ENCODE measurements around the gene FAM217A.
"Not testable (repeated sequence)": the region's sequence is repeated elsewhere in the genome, so short reads cannot be mapped to it uniquely, and the experiment has no call there.

Gene FAM217A

DNA sequence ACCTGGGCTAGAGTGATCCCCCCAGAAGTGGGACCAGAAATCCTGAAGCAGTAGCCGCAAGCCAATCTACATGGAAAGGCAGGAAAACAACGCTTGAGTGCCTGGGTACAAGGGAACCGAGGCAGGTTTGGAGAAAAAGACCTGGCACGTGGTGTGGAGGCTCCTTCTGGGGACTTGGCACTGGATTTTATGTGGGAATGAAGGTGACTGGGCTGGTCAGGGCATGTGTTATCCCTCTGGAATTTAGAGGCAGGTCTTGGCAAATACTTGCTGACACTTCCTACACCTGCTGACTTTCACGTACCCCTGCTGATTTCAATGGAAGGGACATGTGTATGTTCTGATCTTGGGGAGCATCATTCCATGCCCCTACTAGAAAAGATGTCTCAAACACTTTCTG lies 25.0 kb upstream of the FAM217A start:
- no peak for DNase-seq (ENCODE audit: low read depth in 2 of 2)
- TF ChIP-seq, protein P1, sequence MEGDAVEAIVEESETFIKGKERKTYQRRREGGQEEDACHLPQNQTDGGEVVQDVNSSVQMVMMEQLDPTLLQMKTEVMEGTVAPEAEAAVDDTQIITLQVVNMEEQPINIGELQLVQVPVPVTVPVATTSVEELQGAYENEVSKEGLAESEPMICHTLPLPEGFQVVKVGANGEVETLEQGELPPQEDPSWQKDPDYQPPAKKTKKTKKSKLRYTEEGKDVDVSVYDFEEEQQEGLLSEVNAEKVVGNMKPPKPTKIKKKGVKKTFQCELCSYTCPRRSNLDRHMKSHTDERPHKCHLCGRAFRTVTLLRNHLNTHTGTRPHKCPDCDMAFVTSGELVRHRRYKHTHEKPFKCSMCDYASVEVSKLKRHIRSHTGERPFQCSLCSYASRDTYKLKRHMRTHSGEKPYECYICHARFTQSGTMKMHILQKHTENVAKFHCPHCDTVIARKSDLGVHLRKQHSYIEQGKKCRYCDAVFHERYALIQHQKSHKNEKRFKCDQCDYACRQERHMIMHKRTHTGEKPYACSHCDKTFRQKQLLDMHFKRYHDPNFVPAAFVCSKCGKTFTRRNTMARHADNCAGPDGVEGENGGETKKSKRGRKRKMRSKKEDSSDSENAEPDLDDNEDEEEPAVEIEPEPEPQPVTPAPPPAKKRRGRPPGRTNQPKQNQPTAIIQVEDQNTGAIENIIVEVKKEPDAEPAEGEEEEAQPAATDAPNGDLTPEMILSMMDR (IDR thresholded peaks at IDR 0.05; ENCODE audit: low read depth, low read length), result no peak
- H3K4me3 ChIP-seq (replicated peaks in 1 of 2; ENCODE audit: low read depth in 2 of 2, low read length in 2 of 2), result no peak overlapping the region

DNA sequence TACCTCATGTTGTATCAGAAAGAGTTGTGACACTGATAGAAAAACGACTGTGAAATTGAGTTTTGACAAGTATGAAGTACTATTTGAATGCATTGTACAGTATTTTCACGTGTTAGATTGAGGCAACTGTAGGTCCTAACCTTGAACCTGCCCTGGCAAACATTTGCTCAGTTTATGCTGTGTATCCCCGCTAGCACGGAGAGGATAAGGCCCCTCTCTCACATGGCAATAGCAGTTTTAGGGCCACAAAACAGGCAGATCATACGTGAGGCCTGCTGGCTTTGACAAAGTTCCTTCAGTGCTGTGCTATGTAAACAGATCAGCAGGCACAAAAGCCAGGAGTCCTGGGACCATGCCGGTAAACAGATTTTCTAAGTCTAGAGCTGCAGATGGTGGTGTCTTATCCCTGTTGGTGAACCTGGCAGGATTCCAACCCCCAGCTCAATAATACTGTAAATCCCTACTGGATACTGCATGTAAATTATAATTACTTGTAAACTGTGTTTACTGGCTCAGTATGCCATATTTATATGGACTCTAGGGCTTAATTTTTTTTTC lies 23.8 kb upstream of the FAM217A start:
- H3K4me3 ChIP-seq (replicated peaks in 1 of 2; ENCODE audit: low read depth in 2 of 2, low read length in 2 of 2), result no peak overlapping the region
- TF ChIP-seq, protein P1 (IDR thresholded peaks at IDR 0.05; ENCODE audit: low read depth, low read length), result no peak
- no peak for DNase-seq (ENCODE audit: low read depth in 2 of 2)

DNA sequence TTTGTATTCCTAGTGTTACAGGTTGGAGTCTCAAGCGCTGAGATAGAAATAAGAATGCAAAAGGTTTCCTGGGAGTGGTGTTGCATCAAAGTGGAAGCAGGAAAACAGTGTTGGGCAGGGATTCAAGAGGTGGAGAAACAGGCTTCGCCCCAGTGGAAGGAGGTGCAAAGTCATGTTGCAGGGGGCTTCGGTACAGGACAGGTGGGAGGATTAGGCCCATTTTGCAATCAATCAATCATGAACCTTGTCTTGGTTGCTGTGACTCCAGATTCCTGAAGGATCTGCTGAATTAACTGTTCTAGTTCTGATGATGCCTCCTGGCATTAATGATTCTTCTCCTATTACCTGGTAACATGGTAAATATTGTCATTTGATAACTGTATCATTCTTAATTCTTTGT lies 22.4 kb upstream of the FAM217A start:
- no peak for DNase-seq (ENCODE audit: low read depth in 2 of 2)
- no peak overlapping the region for H3K4me3 ChIP-seq (replicated peaks in 1 of 2; ENCODE audit: low read depth in 2 of 2, low read length in 2 of 2)
- TF ChIP-seq, protein P1 (IDR thresholded peaks at IDR 0.05; ENCODE audit: low read depth, low read length), result no peak

DNA sequence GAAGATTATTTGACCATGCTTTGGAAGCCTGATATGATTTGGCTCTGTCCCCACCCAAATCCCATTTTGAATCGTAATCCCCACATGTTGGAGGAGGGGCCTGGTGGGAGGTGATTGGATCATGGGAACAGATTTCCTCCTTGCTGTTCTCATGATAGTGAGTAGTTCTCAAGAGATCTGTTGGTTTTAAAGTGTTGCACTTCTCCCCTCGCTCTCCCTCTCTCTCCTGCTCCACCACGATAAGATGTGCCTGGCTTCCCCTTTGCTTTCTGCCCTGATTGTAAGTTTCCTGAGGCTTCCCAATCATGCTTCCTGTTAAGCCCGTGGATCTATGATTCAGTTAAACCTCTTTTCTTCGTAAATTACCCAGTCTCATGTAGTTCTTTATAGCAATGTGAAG lies 21.7 kb upstream of the FAM217A start:
- H3K4me3 ChIP-seq (replicated peaks in 1 of 2; ENCODE audit: low read depth in 2 of 2, low read length in 2 of 2), result no peak overlapping the region
- TF ChIP-seq, protein P1 (IDR thresholded peaks at IDR 0.05; ENCODE audit: low read depth, low read length), result no peak
- DNase-seq (ENCODE audit: low read depth in 2 of 2), result no peak

DNA sequence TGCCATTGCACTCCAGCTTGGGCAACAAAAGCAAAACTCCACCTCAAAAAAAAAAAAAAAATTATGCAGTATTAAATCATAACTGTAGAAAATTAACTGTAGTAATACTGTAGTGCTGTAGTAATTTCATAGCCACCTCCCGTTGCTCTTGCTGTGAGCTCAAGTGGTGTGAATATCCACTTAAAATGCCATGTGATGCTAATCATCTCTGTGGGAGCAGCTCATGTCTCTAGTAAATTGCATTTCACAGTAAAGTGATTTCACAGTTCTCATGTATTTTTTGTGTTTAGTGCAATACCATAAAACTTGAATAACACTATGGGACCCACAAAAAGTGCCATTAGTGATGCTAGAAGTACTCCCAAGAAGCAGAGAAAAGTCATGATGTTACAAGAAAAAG lies 14.4 kb upstream of the FAM217A start:
- TF ChIP-seq, protein P1 (IDR thresholded peaks at IDR 0.05; ENCODE audit: low read depth, low read length), result no peak
- DNase-seq (ENCODE audit: low read depth in 2 of 2), result no peak
- H3K4me3 ChIP-seq (replicated peaks in 1 of 2; ENCODE audit: low read depth in 2 of 2, low read length in 2 of 2), result no peak overlapping the region

DNA sequence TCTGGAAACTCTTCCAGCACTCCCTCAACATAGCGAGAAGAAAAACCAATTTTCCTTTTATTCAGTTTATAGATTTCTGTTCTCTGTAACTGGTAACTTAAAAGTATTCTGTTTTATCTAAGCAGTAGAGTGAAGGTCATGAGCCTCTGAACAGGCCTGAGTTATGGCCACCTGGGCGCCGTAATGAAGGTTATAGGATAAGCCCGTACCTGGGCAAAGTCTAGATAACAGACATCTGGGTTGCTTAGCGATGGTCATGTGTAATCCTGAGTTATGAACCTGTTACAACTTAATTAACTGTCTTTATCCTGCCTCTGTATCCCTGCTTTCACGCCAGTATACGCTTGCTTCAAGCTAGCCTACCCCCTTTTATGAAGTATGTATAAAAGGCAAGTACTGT lies 13.0 kb upstream of the FAM217A start:
- no peak overlapping the region for H3K4me3 ChIP-seq (replicated peaks in 1 of 2; ENCODE audit: low read depth in 2 of 2, low read length in 2 of 2)
- TF ChIP-seq, protein P1 (IDR thresholded peaks at IDR 0.05; ENCODE audit: low read depth, low read length), result no peak
- DNase-seq (ENCODE audit: low read depth in 2 of 2), result no peak

DNA sequence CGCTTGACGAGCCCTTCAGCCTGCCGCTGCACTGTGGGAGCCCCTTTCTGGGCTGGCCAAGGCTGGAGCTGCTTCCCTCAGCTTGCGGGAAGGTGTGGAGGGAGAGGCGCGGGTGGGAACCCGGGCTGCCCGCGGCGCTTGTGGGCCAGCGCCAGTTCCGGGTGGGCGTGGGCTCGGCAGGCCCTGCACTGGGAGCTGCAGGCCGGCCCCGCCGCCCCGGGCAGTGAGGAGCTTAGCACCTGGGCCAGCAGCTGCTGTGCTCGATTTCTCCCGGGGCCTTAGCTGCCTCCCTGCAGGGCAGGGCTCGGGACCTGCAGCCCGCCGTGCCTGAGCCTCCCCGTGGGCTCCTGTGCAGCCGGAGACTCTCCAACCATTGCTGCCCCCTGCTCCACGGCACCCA lies 11.1 kb upstream of the FAM217A start:
- DNase-seq (ENCODE audit: low read depth in 2 of 2); H3K4me3 ChIP-seq (replicated peaks in 1 of 2; ENCODE audit: low read depth in 2 of 2, low read length in 2 of 2): not testable (repeated sequence)
